Prostate gland (tissue), 2 donors: ENCODE data around the gene KRT17. TPM values are rescaled to one million over a fixed set of nuclear protein-coding genes. Genes with fewer than 3 reads are reported as not detected.
"Not testable (repeated sequence)": the region's sequence is repeated elsewhere in the genome, so short reads cannot be mapped to it uniquely, and the experiment has no call there.

Experiments
- DNase-seq: peaks from one replicate; pipeline ENCODE4 v3.0.0-alpha.2; 2019; ENCODE audit warnings: low spot score
- H3K27ac ChIP-seq, 2 donors: fragments of 200-600 bp; sonication (generic); 2 replicates each; pipeline ENCODE4 v1.5.1; 2017 to 2019
- H3K27me3 ChIP-seq: fragments of 200-600 bp; sonication (generic); replicated peaks from 2 replicates; pipeline ENCODE4 v1.5.1; 2019; ENCODE audit not compliant: insufficient read depth
- H3K36me3 ChIP-seq, 2 donors: fragments of 200-600 bp; sonication (generic); 1 replicate in 1 of 2; 2 replicates in 1 of 2; pipeline versions ENCODE4 v1.5.1 to v1.8.1; 2017 to 2019
- H3K4me1 ChIP-seq: fragments of 200-600 bp; sonication (generic); replicated peaks from 2 replicates; pipeline ENCODE4 v1.5.1; 2019
- H3K4me3 ChIP-seq, 2 donors: fragments of 200-600 bp; sonication (generic); 2 replicates each; pipeline ENCODE4 v1.5.1; 2017 to 2019
- H3K9me3 ChIP-seq: fragments of 200-600 bp; sonication (generic); 2 replicates; pipeline ENCODE4 v1.5.1; 2017
- POLR2A ChIP-seq: fragments of 450-650 bp; IDR thresholded peaks from one replicate; pipeline ENCODE4 v1.6.1; 2016; ENCODE audit warnings: antibody characterized with exemption, mild to moderate bottlenecking
- POLR2AphosphoS5 ChIP-seq: sonication (generic); formaldehyde crosslinking; IDR thresholded peaks from one replicate; pipeline ENCODE4 v1.6.1; 2017; ENCODE audit warnings: antibody characterized with exemption
- WGBS: methylation state at CpG from one replicate; pipeline ENCODE4 v1.1.5; 2018; 5-methylcytosine and 5-hydroxymethylcytosine counted together
- intact Hi-C: fragments of 100-400 bp; cut with DNase I; formaldehyde crosslinking; loops from one replicate; pipeline ENCODE4 v1.14.2; 2022
- total RNA-seq, 2 donors: library from RNA; depleted of rRNA; stranded (reverse); fragments of >200 nt; gene quantifications; one replicate each; pipeline ENCODE4 v1.1.0, GENCODE V29; 2016
- TF ChIP-seq, protein P1 (sequence below), 4 experiments: fragments of 200-600 bp in 2 of 4; fragments of 450-650 bp in 2 of 4; sonication (generic) in 2 of 4; IDR thresholded peaks; 1 replicate in 3 of 4; 2 replicates in 1 of 4; pipeline ENCODE4 v1.5.1; 2016 to 2019; ENCODE audit warnings: antibody characterized with exemption in 4 of 4, mild to moderate bottlenecking in 2 of 4, moderate library complexity in 2 of 4

The KRT17 gene
- total RNA-seq, 2 donors from 2014 or later, result 201 to 360 TPM

- H3K4me1 ChIP-seq, DNase-seq: not testable (repeated sequence)
- peak overlapping the region; percentile 6 to 26 for H3K4me3 ChIP-seq
Measured at GRCh38 chr17:41623184-41623861, 1.1 kb downstream of the KRT17 start.

GRCh38 chr17:41622340-41623183 is 1.8 kb downstream of the KRT17 start:
- DNase-seq, intact Hi-C loops, H3K9me3 ChIP-seq, H3K4me1 ChIP-seq, H3K36me3 ChIP-seq, H3K27me3 ChIP-seq: not testable (repeated sequence)
- peak overlapping the region; percentile 6 to 26 for H3K4me3 ChIP-seq
- 63% methylated on average over 19 of the region's 19 CpGs for WGBS
- TF ChIP-seq POLR2AphosphoS5, result peak; percentile 7
- H3K27ac ChIP-seq, result peak overlapping the region; percentile 75 to 81

More at GRCh38 chr17:41623184-41623861, 1.1 kb downstream of the KRT17 start:
- intact Hi-C loops, H3K9me3 ChIP-seq, H3K36me3 ChIP-seq, H3K27me3 ChIP-seq: not testable (repeated sequence)
- peak overlapping the region; percentile 75 to 81 for H3K27ac ChIP-seq
- peak; percentile 3 for TF ChIP-seq POLR2AphosphoS5
- WGBS, result 32% methylated on average over 10 of the region's 10 CpGs

GRCh38 chr17:41621916-41622315 is 2.5 kb downstream of the KRT17 start:
- TF ChIP-seq, protein P1, sequence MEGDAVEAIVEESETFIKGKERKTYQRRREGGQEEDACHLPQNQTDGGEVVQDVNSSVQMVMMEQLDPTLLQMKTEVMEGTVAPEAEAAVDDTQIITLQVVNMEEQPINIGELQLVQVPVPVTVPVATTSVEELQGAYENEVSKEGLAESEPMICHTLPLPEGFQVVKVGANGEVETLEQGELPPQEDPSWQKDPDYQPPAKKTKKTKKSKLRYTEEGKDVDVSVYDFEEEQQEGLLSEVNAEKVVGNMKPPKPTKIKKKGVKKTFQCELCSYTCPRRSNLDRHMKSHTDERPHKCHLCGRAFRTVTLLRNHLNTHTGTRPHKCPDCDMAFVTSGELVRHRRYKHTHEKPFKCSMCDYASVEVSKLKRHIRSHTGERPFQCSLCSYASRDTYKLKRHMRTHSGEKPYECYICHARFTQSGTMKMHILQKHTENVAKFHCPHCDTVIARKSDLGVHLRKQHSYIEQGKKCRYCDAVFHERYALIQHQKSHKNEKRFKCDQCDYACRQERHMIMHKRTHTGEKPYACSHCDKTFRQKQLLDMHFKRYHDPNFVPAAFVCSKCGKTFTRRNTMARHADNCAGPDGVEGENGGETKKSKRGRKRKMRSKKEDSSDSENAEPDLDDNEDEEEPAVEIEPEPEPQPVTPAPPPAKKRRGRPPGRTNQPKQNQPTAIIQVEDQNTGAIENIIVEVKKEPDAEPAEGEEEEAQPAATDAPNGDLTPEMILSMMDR (IDR thresholded peaks at IDR 0.05), result no peak
- TF ChIP-seq POLR2A (no peak), POLR2AphosphoS5 (no peak)
- no peaks in the 10 kb centered on the region for H3K4me1 ChIP-seq
- H3K36me3 ChIP-seq, result no peaks in the 10 kb centered on the region
- no peaks in the 10 kb centered on the region for H3K9me3 ChIP-seq
- no peak for DNase-seq
- H3K4me3 ChIP-seq, result no peak overlapping the region
- H3K27me3 ChIP-seq, result no peaks in the 10 kb centered on the region
- no peak overlapping the region for H3K27ac ChIP-seq
- intact Hi-C loops, result no loop called here
- WGBS, result 83% methylated on average over 2 of the region's 2 CpGs

- DNase-seq, H3K27ac ChIP-seq, H3K36me3 ChIP-seq, H3K9me3 ChIP-seq, H3K4me3 ChIP-seq, H3K27me3 ChIP-seq, H3K4me1 ChIP-seq, intact Hi-C loops: not testable (repeated sequence)
- whole genome bisulfite sequencing, result 92% methylated on average over 11 of the region's 11 CpGs
Measured at GRCh38 chr17:41621435-41621817, 2.9 kb downstream of the KRT17 start.

DNA sequence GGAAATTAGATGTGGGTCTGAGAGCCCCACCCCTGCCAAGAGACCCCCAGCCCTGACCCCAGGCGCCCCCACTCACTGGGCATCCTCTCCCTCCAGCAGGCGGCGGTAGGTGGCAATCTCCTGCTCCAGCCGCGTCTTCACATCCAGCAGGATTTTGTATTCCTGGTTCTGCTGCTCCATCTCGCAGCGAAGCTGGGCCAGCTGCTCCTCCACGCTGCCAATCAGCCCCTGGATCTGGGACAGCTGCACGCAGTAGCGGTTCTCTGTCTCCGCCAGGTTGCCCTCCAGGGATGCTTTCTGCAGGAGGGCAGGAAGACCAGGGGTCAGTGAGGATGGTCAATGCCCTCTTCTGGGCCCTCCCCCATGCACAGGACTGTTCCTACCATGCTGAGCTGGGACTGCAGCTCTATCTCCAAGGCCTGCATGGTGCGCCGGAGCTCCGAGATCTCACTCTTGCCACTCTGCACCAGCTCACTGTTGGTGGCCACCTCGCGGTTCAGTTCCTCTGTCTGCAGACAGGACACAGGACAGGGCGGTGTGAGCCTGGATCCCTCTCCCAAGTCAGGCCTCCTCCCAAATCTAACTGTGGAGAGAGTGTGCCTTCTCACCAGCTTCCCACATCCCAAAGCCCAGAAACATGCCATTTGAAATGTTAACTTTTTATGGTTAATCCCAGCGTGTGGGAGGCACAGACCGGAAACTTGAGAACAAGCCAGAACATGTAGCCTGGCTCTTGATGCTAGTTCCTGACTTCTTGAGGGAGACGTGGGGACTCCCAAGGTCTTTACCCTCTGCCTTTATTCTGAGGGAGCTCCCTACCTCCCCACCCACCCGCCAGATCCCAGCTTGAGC is 3.6 kb downstream of the KRT17 start:
- H3K27me3 ChIP-seq, result no peaks in the 10 kb centered on the region
- H3K4me1 ChIP-seq, result no peaks in the 10 kb centered on the region
- no peaks in the 10 kb centered on the region for H3K36me3 ChIP-seq
- intact Hi-C loops, result no loop called here
- WGBS, result 75% methylated on average over 21 of the region's 21 CpGs
- no peak overlapping the region for H3K4me3 ChIP-seq
- no peak overlapping the region for H3K27ac ChIP-seq
- H3K9me3 ChIP-seq, result no peaks in the 10 kb centered on the region
- TF ChIP-seq POLR2A, result no peak
- TF ChIP-seq POLR2AphosphoS5, result peak; percentile 59
- DNase-seq, result no peak

DNA sequence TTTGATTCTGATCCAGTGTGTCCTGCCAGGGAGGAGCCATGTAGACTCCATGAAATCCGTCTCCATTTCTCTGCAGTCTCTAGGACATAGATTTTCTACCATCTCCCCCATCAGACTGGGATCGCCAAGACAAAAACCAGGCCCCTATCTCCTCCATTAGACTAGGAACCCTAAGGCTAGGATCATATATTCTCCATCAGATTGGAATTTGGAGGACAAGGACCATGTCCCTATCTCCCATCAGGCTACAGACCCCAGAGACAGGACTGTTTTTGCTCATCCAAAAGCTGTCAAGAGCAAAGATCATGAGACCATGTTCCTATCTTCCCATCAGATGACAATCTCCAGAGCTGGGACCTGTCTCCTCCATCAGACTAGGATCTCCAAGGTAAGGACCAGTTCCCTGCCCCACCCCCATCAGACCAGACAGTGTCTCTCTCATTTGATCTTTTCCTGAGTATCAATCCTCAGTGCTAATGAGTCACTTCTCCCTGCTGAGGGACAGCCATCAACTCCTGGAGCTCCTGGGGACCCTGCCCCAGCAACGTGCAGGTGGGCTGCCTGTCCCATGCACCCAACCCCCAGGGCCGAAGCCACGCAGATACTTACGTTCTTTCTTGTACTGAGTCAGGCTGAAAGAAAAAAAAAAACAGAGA is 4.3 kb downstream of the KRT17 start:
- H3K27ac ChIP-seq, H3K4me1 ChIP-seq, DNase-seq, H3K36me3 ChIP-seq, intact Hi-C loops, H3K4me3 ChIP-seq, H3K27me3 ChIP-seq, H3K9me3 ChIP-seq: not testable (repeated sequence)
- TF ChIP-seq POLR2AphosphoS5, result peak; percentile 3
- 86% methylated on average over 6 of the region's 6 CpGs for WGBS
